HG03097 (cell line): ENCODE data around the gene RCBTB1.
A peak's percentile ranks its signal among the peaks of the same experiment; 100 is the strongest.
"Not testable (repeated sequence)": the region's sequence is repeated elsewhere in the genome, so short reads cannot be mapped to it uniquely, and the experiment has no call there.

Experiments used
- ATAC-seq: cut with Tn5 transposase; IDR thresholded peaks from one replicate; pipeline ENCODE4 v1.9.1; 2021; ENCODE audit not compliant: unreplicated experiment, low FRiP score

RCBTB1 gene

GRCh38 chr13:49585220-49586157 lies at the start of gene RCBTB1:
Gene RCBTB1, minus strand, starts transcription at chr13:49585558. Its CDS starts 18,279 bp downstream, at chr13:49567279.
- ATAC-seq = peak; percentile 92

- ATAC-seq = no peak
Observed at GRCh38 chr13:49633710-49634109, 48.4 kb upstream of the RCBTB1 start.

- no peak for ATAC-seq
Observed at GRCh38 chr13:49632156-49632555, 46.8 kb upstream of the RCBTB1 start.

GRCh38 chr13:49630580-49630979 lies 45.2 kb upstream of the RCBTB1 start:
- ATAC-seq = no peak

GRCh38 chr13:49629947-49630346 lies 44.6 kb upstream of the RCBTB1 start:
- ATAC-seq = no peak

GRCh38 chr13:49629196-49629938 lies 44.0 kb upstream of the RCBTB1 start:
- ATAC-seq = no peak

- ATAC-seq = peak; percentile 76
Observed at GRCh38 chr13:49627831-49628652, 42.7 kb upstream of the RCBTB1 start, which contains the start of gene ARL11. Gene ARL11, plus strand, starts transcription at chr13:49628507. Its CDS starts 1,941 bp downstream, at chr13:49630448.

- ATAC-seq = no peak
Observed at GRCh38 chr13:49625392-49626079, 40.2 kb upstream of the RCBTB1 start.

GRCh38 chr13:49624229-49624628 lies 38.9 kb upstream of the RCBTB1 start:
- ATAC-seq = no peak

- ATAC-seq = no peak
Observed at GRCh38 chr13:49622174-49622946, 37.0 kb upstream of the RCBTB1 start.

- ATAC-seq = no peak
Observed at GRCh38 chr13:49620170-49620621, 34.8 kb upstream of the RCBTB1 start.

- ATAC-seq = no peak
Observed at GRCh38 chr13:49616676-49617065, 31.3 kb upstream of the RCBTB1 start.

- ATAC-seq = no peak
Observed at GRCh38 chr13:49615836-49616675, 30.7 kb upstream of the RCBTB1 start.

GRCh38 chr13:49612042-49612441 lies 26.7 kb upstream of the RCBTB1 start:
- not testable (repeated sequence) for ATAC-seq

- ATAC-seq = no peak
Observed at GRCh38 chr13:49610176-49610575, 24.8 kb upstream of the RCBTB1 start.

- no peak for ATAC-seq
Observed at GRCh38 chr13:49608651-49609331, 23.4 kb upstream of the RCBTB1 start.

GRCh38 chr13:49607761-49608160 lies 22.4 kb upstream of the RCBTB1 start:
- ATAC-seq = no peak
